SW 1271 (cell line): ENCODE measurements around the gene CALM3.
"Not testable (repeated sequence)": the region's sequence is repeated elsewhere in the genome, so short reads cannot be mapped to it uniquely, and the experiment has no call there.

Source experiments
- DNase-seq, 2 experiments: peaks; one replicate each; lab custom pipeline; 2025; lab: John Stamatoyannopoulos, UW

The CALM3 gene

GRCh38 chr19:46601318-46602224 is at the start of gene CALM3:
CALM3 (plus strand) TSS chr19:46601330; CDS start chr19:46601435, 105 bp downstream.
- DNase-seq, result no peak

GRCh38 chr19:46552891-46553290 is 48.2 kb upstream of the CALM3 start:
- DNase-seq, result no peak

- no peak for DNase-seq
Observed at GRCh38 chr19:46554161-46554560, 47.0 kb upstream of the CALM3 start.

- DNase-seq, result no peak
Observed at GRCh38 chr19:46555628-46556280, 45.4 kb upstream of the CALM3 start.

GRCh38 chr19:46556471-46556870 is 44.7 kb upstream of the CALM3 start:
- DNase-seq, result not testable (repeated sequence)

GRCh38 chr19:46559203-46559602 is 41.9 kb upstream of the CALM3 start:
- no peak for DNase-seq

GRCh38 chr19:46559675-46560074 is 41.5 kb upstream of the CALM3 start:
- DNase-seq, result not testable (repeated sequence)

- no peak for DNase-seq
Observed at GRCh38 chr19:46564701-46565100, 36.4 kb upstream of the CALM3 start.

- DNase-seq, result peak in 1 of 2 experiments; percentile 6
Observed at GRCh38 chr19:46571495-46571894, 29.6 kb upstream of the CALM3 start.

- DNase-seq, result no peak
Observed at GRCh38 chr19:46573679-46574498, 27.2 kb upstream of the CALM3 start.

- no peak for DNase-seq
Observed at GRCh38 chr19:46574533-46574932, 26.6 kb upstream of the CALM3 start.

- no peak for DNase-seq
Observed at GRCh38 chr19:46578450-46578849, 22.7 kb upstream of the CALM3 start.

GRCh38 chr19:46579361-46579879 is 21.7 kb upstream of the CALM3 start:
- peak in 1 of 2 experiments; percentile 26 for DNase-seq

GRCh38 chr19:46580247-46580646 is 20.9 kb upstream of the CALM3 start:
- DNase-seq, result no peak

GRCh38 chr19:46585539-46585938 is 15.6 kb upstream of the CALM3 start:
- no peak for DNase-seq

GRCh38 chr19:46586294-46586693 is 14.8 kb upstream of the CALM3 start:
- DNase-seq, result no peak

- no peak for DNase-seq
Observed at GRCh38 chr19:46587861-46588260, 13.3 kb upstream of the CALM3 start.

GRCh38 chr19:46591254-46591653 is 9.9 kb upstream of the CALM3 start:
- no peak for DNase-seq

GRCh38 chr19:46591870-46592269 is 9.3 kb upstream of the CALM3 start:
- no peak for DNase-seq

GRCh38 chr19:46596008-46596407 is 5.1 kb upstream of the CALM3 start:
- DNase-seq, result no peak

- no peak for DNase-seq
Observed at GRCh38 chr19:46598372-46598917, 2.7 kb upstream of the CALM3 start.
